Parathyroid adenoma (tissue), 2 donors: ENCODE measurements around the gene ZSWIM3.

Experiments
- H2AFZ ChIP-seq: fragments of 300-600 bp; sonication (generic); one replicate; pipeline ENCODE4 v1.7.0; 2017; ENCODE audit warnings: antibody characterized with exemption, mild to moderate bottlenecking
- H3K27ac ChIP-seq: fragments of 300-600 bp; sonication (generic); one replicate; pipeline ENCODE4 v1.7.0; 2017
- H3K27me3 ChIP-seq: fragments of 300-600 bp; sonication (generic); one replicate; pipeline ENCODE4 v1.7.0; 2017; ENCODE audit warnings: low read length; ENCODE audit not compliant: control insufficient read depth, insufficient read depth
- H3K36me3 ChIP-seq: fragments of 300-600 bp; sonication (generic); one replicate; pipeline ENCODE4 v1.7.0; 2017; ENCODE audit warnings: low read length; ENCODE audit not compliant: control insufficient read depth, insufficient read depth
- H3K4me1 ChIP-seq: fragments of 300-600 bp; sonication (generic); one replicate; pipeline ENCODE4 v1.7.0; 2017; ENCODE audit warnings: control low read depth
- H3K4me2 ChIP-seq: fragments of 300-600 bp; sonication (generic); one replicate; pipeline ENCODE4 v1.7.0; 2017; ENCODE audit warnings: low read length
- H3K4me3 ChIP-seq: fragments of 300-600 bp; sonication (generic); one replicate; pipeline ENCODE4 v1.7.0; 2017; ENCODE audit warnings: low read depth, low read length
- H3K79me2 ChIP-seq: fragments of 300-600 bp; sonication (generic); one replicate; pipeline ENCODE4 v1.7.0; 2017; ENCODE audit warnings: control low read depth
- H3K9ac ChIP-seq: fragments of 300-600 bp; sonication (generic); one replicate; pipeline ENCODE4 v1.7.0; 2017; ENCODE audit warnings: mild to moderate bottlenecking
- H3K9me3 ChIP-seq: fragments of 300-600 bp; sonication (generic); one replicate; pipeline ENCODE4 v1.7.0; 2017; ENCODE audit warnings: low read length; ENCODE audit not compliant: control insufficient read depth
- CTCF ChIP-seq: fragments of 300-600 bp; sonication (generic); IDR thresholded peaks from one replicate; pipeline ENCODE4 v1.7.0; 2017; ENCODE audit warnings: antibody characterized with exemption, mild to moderate bottlenecking
- donor health status: primary hyperparathyroidism.

The ZSWIM3 gene

GRCh38 chr20:45835329-45835765 lies 22.1 kb upstream of the ZSWIM3 start:
- TF ChIP-seq CTCF = no peak
- Histone ChIP-seq H3K4me3 (peak overlapping the region; percentile 77), H3K27me3 (no peaks in the 10 kb centered on the region), H3K9ac (no peak overlapping the region), H2AFZ (no peak overlapping the region), H3K36me3 (no peaks in the 10 kb centered on the region), H3K79me2 (no peaks in the 10 kb centered on the region), H3K27ac (peak overlapping the region; percentile 1), H3K4me2 (peak overlapping the region; percentile 99), H3K9me3 (no peaks in the 10 kb centered on the region), H3K4me1 (peaks cover 17% of the 10 kb centered on the region)

- TF ChIP-seq CTCF = no peak
- Histone ChIP-seq H3K4me2 (peak overlapping the region; percentile 99), H2AFZ (no peak overlapping the region), H3K27me3 (no peaks in the 10 kb centered on the region), H3K4me3 (peak overlapping the region; percentile 77), H3K4me1 (peaks cover 17% of the 10 kb centered on the region), H3K36me3 (no peaks in the 10 kb centered on the region), H3K27ac (no peak overlapping the region), H3K79me2 (no peaks in the 10 kb centered on the region), H3K9me3 (no peaks in the 10 kb centered on the region), H3K9ac (no peak overlapping the region)
Measured at GRCh38 chr20:45835825-45836224, 21.6 kb upstream of the ZSWIM3 start.

GRCh38 chr20:45836841-45837240 lies 20.6 kb upstream of the ZSWIM3 start:
- Histone ChIP-seq H3K4me1 (peaks cover 17% of the 10 kb centered on the region), H3K79me2 (no peaks in the 10 kb centered on the region), H3K36me3 (no peaks in the 10 kb centered on the region), H3K9ac (no peak overlapping the region), H2AFZ (no peak overlapping the region), H3K27me3 (no peaks in the 10 kb centered on the region), H3K27ac (no peak overlapping the region), H3K4me2 (no peak overlapping the region), H3K9me3 (no peaks in the 10 kb centered on the region), H3K4me3 (no peak overlapping the region)
- TF ChIP-seq CTCF = no peak

GRCh38 chr20:45840700-45841198 lies 16.7 kb upstream of the ZSWIM3 start:
- no peaks in the 10 kb centered on the region for H3K9me3 ChIP-seq
- H2AFZ ChIP-seq = no peak overlapping the region
- TF ChIP-seq CTCF = no peak
- H3K36me3 ChIP-seq = no peaks in the 10 kb centered on the region
- H3K4me2 ChIP-seq = no peak overlapping the region
- H3K79me2 ChIP-seq = no peaks in the 10 kb centered on the region
- no peak overlapping the region for H3K27ac ChIP-seq
- H3K27me3 ChIP-seq = no peaks in the 10 kb centered on the region
- H3K9ac ChIP-seq = no peak overlapping the region
- no peak overlapping the region for H3K4me3 ChIP-seq
- peaks cover under 1% of the 10 kb centered on the region for H3K4me1 ChIP-seq

- no peak overlapping the region for H3K9ac ChIP-seq
- no peaks in the 10 kb centered on the region for H3K4me1 ChIP-seq
- no peak overlapping the region for H2AFZ ChIP-seq
- no peak overlapping the region for H3K4me3 ChIP-seq
- peaks cover 3% of the 10 kb centered on the region for H3K79me2 ChIP-seq
- H3K27me3 ChIP-seq = no peaks in the 10 kb centered on the region
- no peaks in the 10 kb centered on the region for H3K36me3 ChIP-seq
- no peaks in the 10 kb centered on the region for H3K9me3 ChIP-seq
- H3K4me2 ChIP-seq = no peak overlapping the region
- no peak for TF ChIP-seq CTCF
- no peak overlapping the region for H3K27ac ChIP-seq
Measured at GRCh38 chr20:45841407-45842129, 15.8 kb upstream of the ZSWIM3 start.
